Measurements from ENCODE around the gene SAMD14.

Gene SAMD14

DNA sequence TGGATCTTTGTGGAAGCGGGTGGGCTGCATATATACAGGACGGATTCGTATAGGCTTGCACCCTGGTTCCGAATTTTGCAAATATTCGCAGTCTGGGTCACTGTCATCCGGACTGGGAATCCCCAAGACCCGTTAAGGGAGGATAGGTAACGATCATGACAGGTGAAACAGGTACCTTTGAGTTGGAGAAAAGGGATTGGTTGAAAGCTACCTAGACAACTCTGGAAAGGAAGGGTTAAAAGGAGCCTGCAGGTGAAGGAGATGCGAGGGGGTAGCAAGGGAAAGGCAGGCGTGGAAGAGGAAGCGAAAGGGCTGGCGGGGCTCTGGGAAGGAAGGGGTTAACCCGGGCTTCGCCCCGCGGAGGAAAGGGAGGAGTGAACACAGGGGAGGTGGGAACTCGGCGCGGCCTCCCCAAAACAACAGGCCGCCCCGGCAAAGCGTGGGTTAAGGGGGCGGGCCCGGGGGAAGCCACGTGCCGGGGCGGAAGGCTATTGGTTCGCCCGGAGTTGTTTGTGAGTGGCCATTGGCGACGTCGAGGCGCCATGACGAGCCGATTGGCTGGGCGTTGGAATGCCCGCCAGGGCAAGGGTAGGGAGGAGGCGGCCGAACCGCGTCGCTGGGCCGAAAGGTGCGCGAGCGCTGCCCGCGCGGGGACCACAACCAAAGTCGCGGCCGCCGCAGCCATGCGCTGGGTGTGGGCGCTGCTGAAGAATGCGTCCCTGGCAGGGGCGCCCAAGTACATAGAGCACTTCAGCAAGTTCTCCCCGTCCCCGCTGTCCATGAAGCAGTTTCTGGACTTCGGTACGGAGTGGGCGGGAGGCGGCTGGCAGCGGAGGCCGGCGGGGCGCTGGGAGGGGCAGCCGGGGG lies 35.0 kb downstream of the SAMD14 start, which contains the start of gene PDK2:
Gene PDK2 (plus strand): TSS at position 599 of the 867 bp plus-strand sequence. CDS start 85 bp downstream, at position 684.
- peak; percentile 97 for DNase-seq

DNA sequence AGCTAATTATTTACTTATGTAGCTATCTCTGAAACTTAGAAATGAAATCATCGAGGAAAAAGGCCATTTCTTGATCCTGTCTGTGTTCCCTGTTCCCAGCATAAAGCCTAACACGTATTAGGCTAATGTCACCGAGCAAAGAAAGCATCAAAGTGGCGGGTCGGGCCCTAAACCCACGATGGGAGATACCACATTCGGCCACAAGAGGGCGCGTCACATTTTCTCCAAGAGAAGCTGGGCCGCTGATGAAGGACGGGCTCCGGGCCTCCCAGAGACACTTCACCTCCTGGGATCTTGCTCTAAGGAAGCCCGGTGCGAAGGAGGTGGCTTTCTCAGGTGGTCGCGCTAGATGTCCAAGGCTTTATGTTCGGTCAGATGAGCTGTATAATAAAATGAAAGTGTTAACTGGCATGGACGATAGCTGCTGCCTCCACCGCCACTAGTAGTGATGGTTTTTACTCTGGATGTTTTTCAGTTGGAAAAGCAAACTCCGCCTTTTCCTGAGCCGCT lies 35.7 kb downstream of the SAMD14 start:
- peak; percentile 86 for DNase-seq

DNA sequence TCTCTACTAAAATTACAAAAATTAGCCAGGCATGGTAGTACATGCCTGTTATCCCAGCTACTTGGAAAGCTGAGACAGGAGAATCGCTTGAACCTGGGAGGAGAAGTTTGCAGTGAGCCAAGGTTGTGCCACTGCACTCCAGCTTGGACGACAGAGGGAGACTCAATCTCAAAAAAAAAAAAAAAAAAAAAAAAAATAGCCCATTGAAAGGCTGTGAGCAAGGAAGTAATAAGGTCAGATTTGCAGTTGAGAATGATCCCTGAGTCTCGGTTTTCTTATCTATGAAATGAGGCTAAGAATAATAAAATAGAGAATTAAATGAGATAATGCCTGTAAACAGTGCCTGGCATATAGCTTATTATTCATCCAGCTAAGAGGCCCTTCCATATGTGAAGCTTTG lies 36.2 kb downstream of the SAMD14 start:
- no peak for DNase-seq

DNA sequence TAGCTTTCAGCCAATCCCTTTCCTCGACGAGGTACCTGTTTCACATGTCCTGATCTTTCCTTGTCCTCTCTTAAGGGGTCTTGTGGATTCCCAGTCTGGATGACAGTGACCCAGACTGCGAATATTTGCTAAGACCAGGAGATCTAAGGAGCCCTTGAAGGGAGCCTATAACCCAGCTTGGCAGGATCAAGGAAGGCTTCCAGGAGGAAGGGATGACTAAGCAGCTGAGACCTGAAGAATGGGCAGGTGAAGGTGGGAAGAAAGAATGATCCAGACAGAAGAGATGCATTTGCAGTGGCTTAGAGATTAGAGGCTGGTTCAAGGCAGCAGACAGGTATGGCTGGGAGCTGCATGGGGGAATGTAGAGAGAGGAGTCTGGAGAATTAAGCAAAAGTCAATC lies 36.7 kb downstream of the SAMD14 start:
- no peak for DNase-seq

DNA sequence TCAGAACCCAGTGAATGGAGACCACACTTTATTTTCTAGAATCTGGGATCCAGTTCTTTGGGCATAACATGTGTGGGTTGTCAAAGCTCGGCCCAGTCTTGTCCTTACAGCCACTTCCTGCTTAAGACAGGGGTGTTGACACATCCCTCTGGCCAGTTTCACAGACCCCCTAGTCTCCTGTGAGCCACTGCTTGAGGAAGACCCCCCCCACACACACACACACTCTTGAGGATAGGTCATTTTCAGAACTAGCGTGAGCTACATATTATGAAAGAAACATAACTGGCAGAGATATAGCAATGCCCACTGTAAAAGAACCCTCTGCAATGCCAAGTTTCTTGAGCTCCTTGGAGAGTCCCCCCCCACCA lies 38.1 kb downstream of the SAMD14 start:
- no peak for DNase-seq

DNA sequence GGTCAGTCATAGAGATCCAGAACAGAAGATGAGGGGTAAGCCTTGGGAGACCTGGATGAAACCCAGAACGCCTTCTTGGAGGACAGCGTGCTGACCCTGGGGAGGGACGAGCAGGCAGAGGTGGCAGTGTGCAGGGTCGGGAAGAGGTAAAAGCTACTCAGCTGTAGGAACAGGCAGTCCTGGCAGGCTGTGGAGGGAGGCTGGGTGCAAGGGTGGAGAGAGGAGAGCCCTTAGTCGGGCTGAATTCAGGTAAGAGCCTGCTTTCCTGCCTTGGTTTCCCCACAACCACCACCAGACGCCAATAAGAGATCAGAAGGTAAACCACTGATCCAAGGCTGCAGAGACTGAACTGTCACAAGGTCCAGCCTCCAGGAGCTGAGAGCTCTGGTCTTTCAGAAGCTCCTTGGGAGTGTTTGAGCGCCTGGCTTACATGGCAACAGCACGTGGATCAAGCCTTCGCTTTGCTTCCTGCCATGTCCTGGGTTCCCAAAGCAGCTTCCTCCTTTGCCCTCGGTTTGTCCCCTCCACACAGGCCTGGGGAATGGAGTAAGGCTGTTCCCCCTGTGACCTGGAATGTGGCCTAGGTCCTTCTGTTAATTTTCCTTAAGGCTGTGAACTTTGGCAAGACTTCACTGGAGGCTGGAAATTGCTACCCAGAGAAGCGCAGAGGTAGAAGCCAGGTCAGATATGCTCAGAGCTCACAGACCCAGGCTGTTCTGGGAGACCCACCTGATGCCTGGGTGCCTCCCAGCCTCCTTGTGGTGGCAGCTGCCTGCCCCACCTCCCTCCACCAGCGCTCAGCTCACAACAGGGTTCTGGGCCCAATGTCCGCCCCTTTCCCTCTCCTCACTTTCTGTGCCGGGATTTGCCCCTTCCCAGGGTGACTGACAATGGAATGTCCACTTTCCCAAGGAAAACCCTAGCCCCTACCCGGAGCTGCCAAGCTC lies 38.7 kb downstream of the SAMD14 start:
- no peak for DNase-seq

DNA sequence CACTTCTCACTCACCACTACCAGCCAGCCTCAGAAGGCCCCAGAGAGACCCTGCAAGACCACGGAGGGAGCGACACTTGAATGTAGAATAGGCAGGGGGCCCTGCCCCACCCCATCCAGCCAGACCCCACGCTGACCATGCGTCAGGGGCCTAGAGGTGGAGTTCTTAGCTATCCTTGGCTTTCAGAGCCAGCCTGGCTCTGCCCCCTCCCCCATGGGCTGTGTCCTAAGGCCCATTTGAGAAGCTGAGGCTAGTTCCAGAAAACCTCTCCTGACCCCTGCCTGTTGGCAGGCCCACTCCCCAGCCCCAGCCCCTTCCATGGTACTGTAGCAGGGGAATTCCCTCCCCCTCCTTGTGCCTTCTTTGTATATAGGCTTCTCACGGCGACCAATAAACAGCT lies 39.9 kb downstream of the SAMD14 start:
- no peak for DNase-seq

DNA sequence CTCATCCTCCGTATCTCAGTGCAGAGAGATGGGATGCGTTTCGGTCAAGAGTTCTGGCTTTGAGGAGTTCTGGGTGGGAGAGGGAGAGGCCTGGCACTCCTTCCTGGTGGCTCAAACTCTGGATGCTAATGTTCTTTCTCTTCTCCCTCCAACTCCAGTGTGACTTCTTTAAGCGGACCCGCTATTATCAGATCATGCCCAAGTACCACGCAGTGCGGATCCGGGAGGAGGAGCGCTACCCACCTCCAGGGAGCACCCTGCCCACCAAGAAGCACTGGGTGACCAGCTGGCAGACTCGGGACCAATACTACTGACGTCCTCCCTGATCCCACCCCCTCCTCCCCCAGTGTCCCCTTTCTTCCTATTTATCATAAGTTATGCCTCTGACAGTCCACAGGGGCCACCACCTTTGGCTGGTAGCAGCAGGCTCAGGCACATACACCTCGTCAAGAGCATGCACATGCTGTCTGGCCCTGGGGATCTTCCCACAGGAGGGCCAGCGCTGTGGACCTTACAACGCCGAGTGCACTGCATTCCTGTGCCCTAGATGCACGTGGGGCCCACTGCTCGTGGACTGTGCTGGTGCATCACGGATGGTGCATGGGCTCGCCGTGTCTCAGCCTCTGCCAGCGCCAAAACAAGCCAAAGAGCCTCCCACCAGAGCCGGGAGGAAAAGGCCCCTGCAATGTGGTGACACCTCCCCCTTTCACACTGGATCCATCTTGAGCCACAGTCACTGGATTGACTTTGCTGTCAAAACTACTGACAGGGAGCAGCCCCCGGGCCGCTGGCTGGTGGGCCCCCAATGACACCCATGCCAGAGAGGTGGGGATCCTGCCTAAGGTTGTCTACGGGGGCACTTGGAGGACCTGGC lies 40.8 kb downstream of the SAMD14 start:
- DNase-seq = no peak

DNA sequence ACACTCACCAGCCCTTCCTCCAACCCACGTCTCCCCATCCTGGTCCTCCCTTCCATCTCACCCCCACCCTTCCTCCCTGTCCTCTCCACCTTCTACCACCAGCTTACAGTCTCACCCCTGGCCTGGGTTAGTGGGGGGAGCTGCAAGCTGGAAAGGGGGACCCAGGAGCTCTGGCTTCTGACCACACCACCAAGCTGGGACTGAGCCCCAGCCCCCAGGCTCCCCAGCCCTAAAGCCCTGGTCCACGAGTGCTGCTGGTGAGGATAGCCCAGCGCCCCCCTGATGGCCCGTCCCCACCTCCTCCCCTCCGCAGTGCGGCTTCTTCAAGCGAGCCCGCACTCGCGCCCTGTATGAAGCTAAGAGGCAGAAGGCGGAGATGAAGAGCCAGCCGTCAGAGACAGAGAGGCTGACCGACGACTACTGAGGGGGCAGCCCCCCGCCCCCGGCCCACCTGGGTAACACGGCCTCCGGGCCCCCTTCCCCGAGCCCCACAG lies 42.0 kb downstream of the SAMD14 start:
- no peak for DNase-seq

DNA sequence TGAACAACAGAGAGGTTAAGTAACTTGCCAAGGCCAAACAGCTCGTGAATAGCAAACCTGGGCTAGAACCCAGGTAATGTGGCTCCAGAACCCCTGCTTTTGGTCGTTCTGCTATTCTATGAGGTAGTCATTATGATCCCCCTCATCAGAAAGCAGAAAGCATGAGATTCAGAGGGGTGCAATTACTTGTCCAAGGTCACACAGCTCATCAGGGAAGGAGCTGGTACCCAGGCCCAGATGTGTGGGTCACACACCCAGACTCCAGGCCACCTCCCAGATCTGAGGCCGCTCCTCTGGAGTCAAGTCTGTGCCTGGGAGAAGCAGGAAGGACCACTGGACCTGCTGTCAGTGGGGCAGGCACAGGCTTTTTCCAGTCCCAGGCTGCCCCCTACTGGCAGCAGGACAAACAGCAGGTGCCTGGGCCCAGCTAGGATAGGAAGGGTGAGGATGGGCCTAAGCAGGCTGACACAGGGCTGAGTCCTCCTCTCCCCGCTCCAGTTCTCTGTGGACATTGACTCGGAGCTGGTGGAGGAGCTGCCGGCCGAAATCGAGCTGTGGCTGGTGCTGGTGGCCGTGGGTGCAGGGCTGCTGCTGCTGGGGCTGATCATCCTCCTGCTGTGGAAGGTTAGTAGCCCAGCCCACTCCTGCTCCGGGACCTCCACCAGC lies 42.6 kb downstream of the SAMD14 start:
- DNase-seq = peak; percentile 69

DNA sequence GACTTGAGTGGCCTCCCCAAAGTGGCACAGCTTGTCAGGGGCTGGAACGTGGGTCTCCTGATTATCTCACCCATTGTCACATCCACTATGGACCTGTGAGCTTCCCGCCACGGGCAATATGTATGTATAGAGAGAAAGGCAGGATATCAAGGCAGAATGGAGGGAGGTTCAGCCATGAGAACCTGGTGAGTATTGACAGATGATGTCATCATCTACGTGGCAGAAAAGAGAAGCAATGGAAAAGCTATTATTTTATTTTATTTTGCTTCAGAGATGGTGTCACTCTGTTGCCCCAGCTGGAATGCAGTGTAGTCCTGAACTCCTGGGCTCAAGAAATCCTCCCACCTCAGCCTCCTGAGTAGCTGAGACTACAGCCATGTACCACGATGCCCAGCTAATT lies 48.2 kb downstream of the SAMD14 start:
- DNase-seq = no peak

DNA sequence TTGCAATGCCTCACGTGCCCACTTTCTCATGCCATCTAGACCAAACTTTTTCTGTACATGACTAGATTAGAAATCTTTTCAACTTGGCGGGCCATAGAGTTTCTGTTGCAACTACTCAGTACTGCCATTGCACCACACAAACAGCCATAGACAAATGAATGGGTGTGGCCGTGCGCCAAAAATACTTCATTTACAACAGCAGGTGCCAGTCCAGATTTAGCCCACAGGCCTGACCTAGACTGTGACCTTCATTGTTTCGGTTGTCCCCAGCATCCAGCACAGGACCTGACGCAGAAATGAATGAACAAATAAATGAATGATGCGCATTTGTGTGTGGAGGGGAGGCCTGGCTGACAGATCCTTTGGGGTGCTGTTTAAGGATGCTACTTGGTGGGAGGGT lies 49.1 kb downstream of the SAMD14 start:
- DNase-seq = no peak

DNA sequence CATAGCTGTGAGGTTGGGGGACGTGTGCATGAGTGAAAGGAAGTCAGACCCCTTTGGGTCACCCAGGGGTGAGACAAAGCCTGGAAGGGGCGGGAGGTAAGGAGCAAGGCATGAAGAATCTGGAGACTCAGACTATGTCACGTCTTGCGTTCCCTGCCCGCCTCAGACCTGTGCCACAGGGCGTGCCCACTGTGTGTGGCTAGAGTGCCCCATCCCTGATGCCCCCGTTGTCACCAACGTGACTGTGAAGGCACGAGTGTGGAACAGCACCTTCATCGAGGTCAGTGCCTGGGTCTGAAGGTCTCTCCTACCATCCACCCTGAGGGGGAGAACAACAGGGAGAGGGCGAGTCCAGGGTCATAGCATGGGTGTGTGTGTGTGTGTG lies 49.9 kb downstream of the SAMD14 start:
- DNase-seq = no peak

DNA sequence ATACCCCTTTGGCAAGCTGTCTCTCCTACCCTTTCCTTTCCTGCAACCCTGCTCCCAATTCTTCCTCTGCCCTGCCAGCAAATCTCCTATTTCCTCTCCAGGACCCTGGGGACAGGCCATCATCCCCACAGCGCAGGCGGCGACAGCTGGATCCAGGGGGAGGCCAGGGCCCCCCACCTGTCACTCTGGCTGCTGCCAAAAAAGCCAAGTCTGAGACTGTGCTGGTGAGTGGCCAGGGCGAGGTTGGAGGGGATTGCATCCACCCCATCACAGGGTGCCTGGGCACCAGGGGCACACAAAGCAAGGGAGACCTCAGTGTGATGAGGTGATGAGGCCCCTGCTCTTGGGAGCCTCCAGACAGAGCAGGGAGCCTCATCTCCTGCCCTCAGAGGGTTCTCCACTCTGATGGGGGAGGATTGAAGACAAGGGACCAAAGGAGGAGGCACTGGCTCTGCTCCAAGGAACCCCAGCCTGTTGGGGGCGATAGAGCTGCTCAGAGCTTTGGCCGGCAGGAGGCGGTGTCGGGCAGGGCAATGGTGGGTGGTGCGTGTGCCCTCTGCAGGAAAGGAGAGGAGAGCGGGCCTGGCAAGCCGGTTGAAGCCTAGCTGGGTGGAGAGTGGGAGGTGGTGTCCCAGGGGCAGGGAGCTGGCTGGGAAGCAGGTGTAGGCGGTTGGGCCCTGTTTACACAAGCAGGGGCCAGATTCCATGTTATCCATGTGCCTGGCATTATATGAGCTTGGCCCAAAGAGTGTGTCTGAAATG lies 50.4 kb downstream of the SAMD14 start:
- peak; percentile 13 for DNase-seq

DNA sequence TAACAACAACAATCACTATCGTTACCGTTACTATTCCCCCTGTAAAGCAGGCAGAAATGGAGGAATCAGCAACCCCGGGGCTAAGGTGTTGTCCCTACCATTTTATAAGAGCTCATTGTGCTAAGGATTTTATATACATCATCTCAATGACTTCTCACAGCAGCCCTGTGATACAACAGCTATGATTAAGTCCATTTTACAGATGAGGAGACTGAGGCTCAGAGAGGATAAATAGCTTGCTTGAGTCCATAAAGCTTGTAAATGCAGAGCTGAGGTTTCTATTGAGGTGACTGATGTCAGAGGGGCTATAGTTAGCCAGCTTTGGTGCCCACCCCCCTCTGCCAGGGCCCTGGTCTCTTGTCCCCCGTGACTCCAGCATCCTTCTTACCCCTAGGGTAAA lies 51.5 kb downstream of the SAMD14 start:
- DNase-seq = no peak

DNA sequence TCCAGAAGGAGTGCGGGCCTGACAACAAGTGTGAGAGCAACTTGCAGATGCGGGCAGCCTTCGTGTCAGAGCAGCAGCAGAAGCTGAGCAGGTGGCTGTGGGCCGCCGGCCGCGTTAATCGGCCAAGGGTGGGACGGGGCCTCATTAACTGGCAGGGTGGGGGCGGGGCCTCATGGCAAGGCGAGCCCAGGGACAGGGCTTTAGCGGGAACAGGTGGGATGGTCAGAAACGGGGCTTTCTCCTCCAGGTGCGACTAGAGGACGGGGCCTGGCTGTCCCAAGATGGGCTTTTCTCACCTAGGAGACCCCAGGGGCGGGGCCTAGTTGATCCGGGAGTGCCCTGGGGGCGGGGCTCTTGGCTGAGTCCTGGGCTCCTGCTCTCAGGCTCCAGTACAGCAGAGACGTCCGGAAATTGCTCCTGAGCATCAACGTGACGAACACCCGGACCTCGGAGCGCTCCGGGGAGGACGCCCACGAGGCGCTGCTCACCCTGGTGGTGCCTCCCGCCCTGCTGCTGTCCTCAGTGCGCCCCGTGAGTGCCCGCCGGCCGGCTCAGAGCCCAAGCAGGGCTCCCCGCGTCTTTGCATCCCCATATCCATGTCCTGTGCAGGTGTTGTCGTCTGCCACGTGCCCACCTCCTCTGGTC lies 53.2 kb downstream of the SAMD14 start:
- DNase-seq = no peak

DNA sequence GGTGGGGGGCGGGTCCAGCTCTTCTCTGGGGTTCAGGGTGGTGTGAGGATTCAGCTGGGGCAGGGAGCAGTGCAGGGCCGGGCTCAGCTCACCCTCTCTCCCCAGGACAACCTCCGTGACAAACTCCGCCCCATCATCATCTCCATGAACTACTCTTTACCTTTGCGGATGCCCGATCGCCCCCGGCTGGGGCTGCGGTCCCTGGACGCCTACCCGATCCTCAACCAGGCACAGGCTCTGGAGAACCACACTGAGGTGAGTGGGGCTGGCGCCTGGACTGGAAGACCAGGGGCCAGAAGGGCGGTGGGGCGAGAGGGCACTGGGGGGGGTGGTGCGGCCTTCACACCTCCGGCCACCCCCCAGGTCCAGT lies 53.8 kb downstream of the SAMD14 start:
- no peak for DNase-seq

DNA sequence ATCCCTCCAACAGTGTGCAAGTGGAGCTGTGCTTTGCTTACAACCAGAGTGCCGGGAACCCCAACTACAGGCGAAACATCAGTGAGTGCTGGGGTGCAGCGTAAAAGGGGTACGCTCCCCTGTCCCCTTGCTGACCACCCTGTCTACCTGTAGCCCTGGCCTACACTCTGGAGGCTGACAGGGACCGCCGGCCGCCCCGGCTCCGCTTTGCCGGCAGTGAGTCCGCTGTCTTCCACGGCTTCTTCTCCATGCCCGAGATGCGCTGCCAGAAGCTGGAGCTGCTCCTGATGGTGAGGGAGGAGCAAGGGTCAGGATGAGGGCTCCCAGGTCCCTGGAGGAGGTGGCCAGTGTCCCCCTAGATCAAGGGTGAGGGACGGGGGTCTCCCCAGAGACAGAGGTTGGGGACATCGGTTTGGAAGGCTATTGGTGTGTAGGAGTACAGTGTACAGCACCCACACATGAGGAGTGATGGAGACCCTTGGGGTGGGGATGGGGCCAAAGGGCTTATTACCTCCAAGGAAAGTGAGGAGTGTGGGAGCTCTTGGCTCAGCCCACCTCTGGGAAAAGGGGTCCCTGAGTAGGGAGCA lies 54.4 kb downstream of the SAMD14 start:
- DNase-seq = no peak

DNA sequence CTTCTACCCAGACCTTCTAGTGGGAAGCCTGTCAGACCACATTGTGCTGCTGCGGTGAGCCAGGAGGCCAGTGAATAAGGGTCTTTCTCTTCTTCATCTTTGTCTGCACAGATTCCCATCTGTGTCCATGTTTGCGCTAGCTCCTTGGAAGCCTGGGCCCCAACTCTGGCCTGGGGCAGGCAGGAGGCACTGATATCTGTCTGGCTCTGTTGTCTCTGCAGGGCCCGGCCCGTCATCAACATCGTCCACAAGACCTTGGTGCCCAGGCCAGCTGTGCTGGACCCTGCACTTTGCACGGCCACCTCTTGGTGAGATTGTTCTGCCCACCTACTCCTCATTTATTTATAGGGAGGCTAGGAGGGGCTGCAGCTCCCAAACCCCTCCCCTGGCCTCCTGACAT lies 55.7 kb downstream of the SAMD14 start:
- no peak for DNase-seq

DNA sequence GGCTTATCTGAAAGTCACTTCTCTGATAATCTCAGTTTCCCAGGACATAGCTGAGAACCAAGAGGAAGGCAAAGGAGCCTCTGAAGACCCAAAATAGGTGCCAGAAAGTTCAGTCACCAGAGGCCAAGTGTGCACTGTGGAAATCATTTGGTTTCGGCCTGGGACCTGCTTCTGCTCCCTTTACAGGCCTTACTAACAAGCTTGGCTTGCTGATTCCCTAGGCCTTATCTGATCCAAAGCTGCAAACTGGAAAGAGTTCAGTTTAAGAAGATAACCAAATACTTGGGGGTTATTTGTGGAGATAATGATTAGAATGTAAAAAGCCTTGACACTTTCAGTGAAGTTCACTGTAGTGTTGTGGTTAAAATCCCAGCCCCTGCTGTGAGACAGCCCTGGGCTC lies 57.0 kb downstream of the SAMD14 start:
- no peak for DNase-seq
